ENCODE data around the gene GRIK4. TPM values are rescaled to one million over a fixed set of nuclear protein-coding genes. Genes with fewer than 3 reads are reported as not detected.

The GRIK4 gene
- total RNA-seq, 4 donors from 2014 or later = 0.57 to 0.85 TPM; not detected in 2

GRCh38 chr11:120778685-120779490 lies 267.3 kb downstream of the GRIK4 start:
- no peak for TF ChIP-seq CTCF (IDR thresholded peaks at IDR 0.05; ENCODE audit: low read depth)

GRCh38 chr11:120780239-120780638 lies 268.7 kb downstream of the GRIK4 start:
- TF ChIP-seq CTCF (IDR thresholded peaks at IDR 0.05; ENCODE audit: low read depth) = no peak

- no peak for TF ChIP-seq CTCF (IDR thresholded peaks at IDR 0.05; ENCODE audit: low read depth)
Observed at GRCh38 chr11:120781486-120782120, 270.1 kb downstream of the GRIK4 start.

- TF ChIP-seq CTCF (IDR thresholded peaks at IDR 0.05; ENCODE audit: low read depth) = no peak
Observed at GRCh38 chr11:120784566-120785251, 273.2 kb downstream of the GRIK4 start.

GRCh38 chr11:120785576-120785975 lies 274.0 kb downstream of the GRIK4 start:
- no peak for TF ChIP-seq CTCF (IDR thresholded peaks at IDR 0.05; ENCODE audit: low read depth)

- TF ChIP-seq CTCF (IDR thresholded peaks at IDR 0.05; ENCODE audit: low read depth) = no peak
Observed at GRCh38 chr11:120786206-120786735, 274.7 kb downstream of the GRIK4 start.

- TF ChIP-seq CTCF (IDR thresholded peaks at IDR 0.05; ENCODE audit: low read depth) = no peak
Observed at GRCh38 chr11:120789391-120789790, 277.8 kb downstream of the GRIK4 start.
